NOMO-1 (cell line): Measurements from ENCODE around the gene NTM.

Experiments
- DNase-seq, 2 experiments: peaks; one replicate each; lab custom pipeline; 2025; ENCODE audit not compliant: unreplicated experiment in 2 of 2; lab: John Stamatoyannopoulos, UW

Gene NTM

DNA sequence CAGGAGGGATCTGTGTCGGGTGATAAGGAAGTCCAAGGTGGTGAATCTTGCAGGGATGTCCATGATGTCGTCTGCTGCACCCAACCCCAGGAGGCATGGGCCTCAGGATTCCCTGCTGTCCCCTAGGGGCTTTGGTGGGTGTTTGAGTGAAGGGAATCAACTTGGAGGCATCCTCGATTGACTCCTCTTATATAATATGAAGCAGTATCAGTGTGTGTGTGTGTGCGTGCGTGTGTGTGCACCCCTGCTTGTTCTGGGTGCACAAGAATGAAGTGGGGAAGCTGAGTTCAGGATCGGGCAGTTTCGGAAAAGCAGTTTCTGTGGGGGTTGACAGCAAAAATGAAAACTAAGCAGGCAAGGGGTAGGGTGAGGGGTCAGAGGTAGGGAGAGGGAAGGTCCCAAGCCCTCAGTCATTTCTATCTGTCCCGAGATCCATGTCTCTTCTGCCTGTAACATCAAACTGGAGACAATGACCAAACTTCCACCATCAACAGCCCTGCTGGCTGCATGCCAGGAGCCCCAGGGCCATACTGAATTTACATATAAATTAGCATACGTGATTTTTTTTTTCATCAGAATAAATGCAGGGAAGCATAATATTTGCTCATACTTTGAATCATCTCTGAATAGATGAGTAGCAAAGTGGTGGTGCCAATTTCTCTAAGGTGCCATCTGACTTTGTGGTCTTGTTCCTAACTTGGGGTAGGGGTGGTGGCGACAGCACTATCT lies 2.0 kb downstream of the NTM start:
- no peak for DNase-seq

DNA sequence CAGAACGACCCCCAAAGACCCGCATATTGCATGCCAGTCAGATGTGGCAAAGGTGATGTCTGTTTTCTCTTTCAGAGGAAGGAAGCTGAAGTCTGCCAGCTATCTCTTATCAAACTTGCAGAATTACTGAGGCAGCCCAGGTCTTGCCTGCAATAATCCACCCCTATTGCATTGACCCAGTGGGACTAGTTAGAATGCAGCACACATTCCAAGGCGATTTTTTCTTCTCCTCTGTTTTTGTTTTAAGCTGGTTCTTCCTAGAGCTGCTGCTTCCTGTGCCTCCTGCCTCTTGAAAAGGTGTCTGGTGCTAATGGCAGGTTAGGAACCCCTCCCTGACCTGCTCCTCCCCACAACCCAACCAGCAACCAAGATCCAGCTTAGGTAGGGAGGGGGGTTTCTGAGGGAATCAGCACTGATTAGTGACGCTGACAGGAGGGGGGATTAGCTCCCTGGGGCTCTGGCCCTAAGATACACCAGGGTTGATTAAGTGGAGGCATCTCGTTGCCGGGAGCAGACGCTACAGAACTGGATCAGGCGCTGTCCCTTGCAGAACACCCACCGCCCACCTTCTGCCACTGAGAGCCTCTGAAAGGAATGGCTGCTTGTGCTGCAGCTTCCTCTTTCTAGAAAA lies 2.8 kb downstream of the NTM start:
- DNase-seq: no peak

DNA sequence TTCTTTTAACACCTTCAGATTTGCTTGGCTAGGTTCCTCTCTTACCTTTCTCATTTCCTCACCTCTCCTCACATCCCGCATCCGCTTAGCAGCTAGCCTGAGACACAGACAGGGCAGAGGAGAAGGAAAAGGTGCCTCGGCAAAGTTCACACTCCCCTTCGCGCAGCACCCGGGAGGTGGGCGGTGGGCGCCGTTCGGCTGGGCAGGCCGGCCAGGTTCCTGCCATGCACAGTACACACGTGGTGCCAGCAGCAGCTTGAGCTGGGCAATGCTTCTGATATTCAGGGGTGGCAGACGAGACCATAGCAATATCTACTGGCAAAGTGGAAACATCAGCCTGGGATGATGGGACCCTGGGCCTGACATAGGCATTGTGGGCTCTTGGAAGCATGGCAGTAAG lies 3.3 kb downstream of the NTM start:
- no peak for DNase-seq

DNA sequence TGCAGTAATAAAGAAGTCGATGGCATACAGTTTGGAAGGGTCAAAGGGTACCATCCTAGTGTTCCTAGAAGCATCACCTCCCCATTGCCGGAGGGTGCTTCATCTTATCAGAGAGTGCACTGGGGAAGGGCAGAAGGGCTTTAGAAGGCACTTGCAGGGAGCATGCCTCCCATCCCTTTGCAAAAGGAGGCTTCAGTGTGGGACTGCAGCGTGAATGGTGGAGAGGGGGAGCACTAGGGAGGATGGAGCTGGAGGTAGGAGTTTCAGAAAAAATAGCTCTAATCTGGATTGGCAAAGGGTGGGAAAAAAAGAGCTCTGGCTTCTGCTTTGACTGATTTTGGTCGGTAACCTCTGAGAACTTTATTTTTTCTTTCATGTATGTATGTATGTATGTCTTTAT lies 5.0 kb downstream of the NTM start:
- no peak for DNase-seq

DNA sequence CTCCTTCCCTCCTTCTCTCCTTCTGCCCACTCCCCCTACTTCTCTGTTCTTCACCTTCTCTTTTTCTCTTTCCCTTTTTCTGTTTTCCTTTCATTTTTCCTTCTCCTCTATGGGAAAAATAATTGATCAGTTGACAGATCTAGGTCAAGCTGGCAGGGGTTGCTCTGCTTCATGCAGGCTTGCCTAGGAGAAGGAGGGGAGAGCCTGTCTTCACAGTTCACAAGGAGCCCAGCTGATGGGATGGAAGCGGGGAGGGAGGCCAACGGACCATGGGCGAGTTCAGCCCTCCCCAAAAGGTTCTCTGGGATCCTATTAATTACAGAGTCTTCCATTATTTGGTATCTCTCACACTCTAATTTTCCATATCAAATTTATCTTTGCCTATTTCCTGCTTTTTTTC lies 5.5 kb downstream of the NTM start:
- no peak for DNase-seq

DNA sequence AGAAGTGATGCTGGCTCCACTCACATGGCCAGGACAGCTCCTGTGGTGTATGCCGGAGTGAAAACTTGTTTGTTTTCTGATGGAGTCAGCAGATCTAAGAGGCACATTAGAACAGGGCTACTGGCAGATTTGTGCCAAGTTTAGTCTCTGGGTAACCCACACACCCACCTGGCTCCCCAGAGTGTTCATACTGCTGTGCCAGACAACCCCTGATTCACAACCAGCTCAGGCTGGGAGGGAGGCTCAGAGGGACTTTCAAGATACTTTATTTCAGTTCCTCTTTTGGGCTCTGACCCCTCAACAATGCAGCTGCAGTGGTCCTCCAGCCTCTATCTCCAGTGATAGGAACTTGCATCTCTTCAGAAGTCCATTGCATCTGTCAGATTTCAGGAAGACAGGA lies 8.5 kb downstream of the NTM start:
- peak; percentile 42 to 50 for DNase-seq

DNA sequence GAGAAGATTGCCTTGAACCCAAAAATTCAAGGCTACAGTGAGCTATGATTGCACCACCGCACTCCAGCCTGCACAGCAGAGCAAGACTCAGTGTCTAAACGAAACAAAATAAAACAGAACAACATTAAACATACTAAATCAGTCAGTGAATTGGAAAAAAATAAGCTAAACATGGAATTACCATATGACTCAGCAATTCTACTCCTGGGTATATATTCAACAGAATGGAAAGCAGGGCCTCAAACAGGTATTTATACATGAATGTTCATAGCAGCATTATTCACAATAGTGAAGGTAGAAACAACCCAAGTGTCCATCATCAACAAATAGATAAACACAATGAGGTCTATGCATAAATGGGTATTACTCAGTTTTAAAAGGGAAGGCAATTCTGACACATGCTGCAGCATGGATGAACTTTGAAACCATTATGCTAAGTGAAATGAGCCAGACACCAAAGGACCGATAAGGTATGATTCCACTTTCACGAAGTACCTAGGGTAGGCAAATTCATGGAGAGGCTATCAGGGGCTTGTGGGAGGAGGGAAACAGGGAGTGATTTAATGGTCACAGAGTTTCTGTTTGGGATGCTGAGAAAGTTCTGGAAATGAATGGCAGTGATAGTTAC lies 15.5 kb downstream of the NTM start:
- DNase-seq: no peak

DNA sequence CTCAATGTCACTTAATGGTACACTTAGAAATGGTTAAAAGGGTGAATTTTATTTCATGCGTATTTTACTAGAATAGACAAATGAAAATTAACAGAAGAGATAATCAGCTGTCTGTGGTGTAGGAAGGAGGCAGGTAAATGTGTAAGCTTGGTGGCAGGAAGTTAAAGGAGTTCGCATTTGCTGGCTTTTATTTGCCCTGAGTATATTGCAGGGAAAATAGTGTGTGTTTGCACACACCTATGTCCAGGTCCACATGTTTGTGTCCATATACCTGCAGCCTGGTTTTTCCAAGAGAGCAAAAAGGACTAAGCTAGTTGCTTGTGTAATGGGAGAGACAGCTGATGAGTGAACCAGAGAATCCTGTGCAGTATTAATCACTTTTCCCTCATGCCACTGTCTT lies 16.0 kb downstream of the NTM start:
- DNase-seq: no peak

DNA sequence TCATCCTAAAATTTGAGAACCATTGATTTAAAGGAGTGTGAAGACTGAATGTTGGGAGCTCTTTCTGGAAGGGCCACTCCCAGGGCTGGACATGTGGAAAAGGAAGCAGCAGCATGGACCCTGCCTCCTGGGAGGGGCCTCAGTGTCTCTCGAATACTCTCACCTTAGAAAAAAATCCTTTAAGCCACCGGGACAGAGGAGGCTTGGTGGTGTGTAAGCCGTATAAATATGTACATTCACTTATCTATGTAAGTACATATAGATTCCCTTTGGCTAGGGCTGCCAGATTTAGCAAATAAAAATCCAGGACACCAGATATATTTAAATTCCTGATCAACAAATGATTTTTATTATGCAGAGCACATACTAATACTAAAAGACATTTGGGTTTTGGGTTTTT lies 17.6 kb downstream of the NTM start:
- DNase-seq: no peak

DNA sequence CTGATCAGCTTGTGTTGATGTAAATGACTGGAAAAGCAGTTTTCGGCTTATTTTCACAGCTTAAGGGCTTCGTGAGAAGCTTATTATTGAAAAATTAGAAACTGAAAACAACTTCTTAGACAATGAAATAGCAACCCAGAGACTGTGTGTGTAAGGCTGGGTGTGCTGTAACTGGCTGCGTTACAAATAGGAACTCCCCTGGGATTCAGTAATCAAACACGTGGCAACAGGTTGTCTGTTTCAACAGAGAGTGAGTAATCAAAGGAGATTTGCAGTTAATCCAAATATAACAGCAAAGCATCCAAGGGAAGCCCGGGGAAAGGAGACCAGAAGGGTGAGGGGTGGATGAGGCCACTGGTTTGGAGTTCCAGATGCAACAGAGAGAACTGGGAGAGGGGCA lies 19.2 kb downstream of the NTM start:
- no peak for DNase-seq

DNA sequence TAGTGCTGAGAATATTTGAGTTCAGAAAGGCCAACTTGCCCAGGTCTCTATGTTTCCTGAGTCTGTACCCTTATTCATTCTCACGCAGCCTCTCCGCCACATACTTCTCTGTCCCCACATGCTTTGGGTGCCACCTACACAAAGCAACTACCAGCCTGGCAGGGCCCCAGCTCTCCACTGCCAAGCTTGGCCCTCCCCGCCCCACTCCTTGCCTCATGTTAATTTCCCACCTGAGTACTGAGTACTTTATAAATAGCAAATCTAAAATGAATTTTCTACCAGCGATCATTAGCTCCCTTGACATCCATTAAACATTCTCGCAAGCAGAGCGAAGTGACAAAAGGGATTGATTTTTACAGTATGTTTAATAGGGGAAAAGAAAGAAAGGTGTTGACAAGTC lies 20.8 kb downstream of the NTM start:
- DNase-seq: no peak

DNA sequence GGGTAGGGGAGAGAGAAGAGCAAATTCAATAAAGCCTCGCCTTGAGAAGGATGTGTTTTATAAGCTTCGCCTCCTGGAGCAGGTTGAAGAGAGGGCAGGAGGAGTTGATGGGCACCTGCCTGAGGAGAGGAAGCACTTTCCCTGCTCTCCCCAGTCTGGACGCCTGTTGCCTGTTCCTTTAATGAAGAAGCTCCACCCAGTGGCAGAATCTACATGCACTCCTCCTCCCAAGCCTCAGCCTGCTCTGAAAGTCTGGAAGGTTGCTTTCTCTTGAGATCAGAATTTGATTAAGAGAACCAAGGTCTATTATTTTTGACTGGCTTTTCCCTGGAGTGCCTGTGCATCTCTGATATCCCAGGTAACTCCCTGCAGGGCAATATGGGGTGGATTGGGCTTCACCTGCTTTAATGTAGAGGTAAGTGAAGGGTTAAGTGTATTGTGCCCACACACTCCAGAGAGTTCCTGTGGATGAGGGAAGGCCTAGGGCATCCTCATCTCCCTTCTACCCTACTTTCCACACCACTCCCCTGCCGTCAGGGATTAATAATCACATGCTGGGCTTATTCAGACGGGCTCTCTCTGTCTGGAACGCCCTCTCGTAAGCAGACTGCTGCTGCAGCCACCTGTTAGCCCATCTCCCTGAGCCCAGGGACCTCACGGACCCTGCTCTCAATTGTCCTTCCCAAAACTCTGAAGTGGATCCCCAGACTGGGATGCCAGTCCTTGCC lies 22.3 kb downstream of the NTM start:
- peak in 1 of 2 experiments; percentile 22 for DNase-seq

DNA sequence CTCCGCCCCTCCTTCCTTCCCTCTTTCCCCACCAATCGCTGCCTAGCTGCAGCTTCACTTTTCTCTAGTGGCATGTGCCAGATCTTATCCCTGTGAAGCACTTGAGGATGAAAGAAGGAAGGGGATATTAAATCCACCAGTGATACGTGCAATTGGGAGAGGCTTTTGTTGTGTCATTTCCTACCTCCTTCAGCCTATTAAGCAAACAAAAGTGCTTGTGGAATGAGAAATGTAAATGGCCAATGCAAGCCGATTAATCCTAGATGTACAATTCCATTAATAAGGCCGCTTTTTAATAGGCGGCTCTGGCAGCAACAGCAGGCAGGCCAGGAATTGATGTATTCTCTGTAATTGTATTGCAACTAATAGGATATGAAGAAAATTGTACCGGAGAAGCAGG lies 23.3 kb downstream of the NTM start:
- DNase-seq: no peak

DNA sequence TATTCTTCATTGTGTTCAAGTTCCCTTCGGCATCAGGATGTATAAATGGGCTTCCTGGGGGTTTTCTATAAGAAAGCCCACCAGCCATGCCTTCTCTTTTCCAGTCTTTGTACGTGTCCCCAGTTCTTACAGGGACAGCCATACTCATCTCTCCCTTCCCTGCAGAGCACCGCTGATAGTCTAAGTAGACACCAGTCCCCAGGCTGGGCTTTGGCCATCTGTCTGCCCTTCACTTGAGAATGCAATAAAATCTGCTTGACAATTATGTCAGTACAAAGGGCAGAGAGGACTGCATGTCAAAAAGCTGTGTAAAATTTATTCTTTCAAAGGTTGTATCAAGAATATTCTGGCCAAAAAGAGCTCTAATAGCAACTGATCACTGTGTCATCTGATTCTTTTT lies 27.3 kb downstream of the NTM start:
- DNase-seq: no peak

DNA sequence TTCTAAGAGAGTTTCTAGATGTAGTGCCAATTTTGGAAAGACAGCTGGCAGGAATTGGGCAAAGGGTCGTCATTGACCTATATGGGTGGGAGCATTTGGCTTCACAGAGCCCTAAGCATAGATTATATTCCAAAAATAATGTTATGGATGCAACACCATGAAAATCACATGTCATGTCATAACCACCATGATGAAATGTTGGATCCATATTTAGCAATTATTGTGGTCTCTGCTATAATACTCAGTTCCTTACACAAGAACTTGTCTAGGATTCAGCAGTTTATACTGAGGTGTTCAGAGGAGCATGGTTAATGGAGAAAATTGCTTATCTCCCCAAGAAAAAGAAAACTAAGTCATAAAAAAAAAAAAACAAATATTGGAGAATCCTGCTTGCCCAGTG lies 31.6 kb downstream of the NTM start:
- peak; percentile 32 to 80 for DNase-seq

DNA sequence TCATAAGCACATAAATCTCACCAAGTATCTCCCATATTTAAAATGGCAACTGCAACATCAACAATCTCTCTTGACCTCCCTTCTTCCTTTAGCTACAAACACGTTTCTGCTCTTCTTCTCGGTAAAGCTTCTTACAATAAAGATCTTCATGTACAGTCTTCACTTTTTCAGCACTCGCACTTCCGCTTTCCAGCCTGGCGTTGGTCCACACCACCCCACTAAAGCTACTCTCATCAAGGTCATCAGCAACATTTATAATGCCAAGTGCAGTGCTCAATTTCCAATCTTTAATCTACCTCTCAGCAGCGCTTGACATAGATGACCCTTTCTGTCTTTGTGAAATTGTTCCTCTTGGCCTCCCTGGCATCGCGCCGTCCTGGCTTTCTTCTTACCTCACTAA lies 33.6 kb downstream of the NTM start:
- peak; percentile 51 to 62 for DNase-seq

DNA sequence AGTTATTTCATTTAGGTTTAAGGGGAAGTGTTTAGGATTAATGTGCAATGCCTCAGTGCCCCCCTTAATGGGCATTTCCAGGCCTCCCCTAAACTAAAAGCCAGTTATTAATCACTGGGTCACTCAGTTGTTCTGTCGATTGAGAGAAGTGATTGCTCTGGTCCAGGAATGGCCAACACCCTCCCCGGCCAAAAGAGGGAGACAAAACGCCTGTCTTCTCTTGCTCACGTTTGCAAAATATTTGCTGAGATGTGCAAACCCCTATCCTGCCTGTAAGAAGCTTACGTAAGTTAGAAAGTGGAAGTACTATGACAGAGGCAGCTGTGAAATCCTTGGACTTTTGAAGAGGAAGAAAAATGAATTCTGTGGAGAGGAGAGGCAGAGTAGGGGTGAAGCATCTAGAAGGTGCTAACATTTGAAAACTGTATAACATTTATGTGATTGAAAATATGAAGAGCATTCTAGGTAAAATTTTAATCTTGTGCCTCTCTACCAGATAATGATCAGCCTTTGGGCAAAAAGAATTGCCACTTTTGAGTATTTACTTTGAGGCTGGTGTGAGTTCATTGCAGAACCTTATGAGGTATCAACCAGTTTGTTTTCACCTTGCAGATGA lies 37.7 kb downstream of the NTM start:
- peak; percentile 84 to 93 for DNase-seq

DNA sequence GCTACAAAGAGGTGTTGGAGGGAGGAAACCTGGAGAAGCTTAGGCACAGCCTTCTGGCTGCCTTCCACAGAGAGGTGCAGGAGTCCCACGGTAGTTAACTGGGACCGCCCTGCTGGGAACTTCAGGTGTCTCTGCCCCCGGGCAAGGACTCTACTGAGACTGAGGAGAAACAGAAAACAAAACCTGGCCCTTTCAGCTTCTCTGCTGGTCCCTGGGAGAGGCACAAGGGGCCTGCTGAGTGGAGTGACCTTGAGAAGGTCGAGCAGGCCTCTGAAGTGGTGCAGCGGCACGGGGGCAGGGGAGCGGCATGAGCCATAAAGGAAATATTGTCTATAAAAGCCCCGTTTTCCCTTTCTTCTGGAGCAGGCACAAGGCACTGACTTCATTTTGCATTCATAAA lies 38.9 kb downstream of the NTM start:
- no peak for DNase-seq

DNA sequence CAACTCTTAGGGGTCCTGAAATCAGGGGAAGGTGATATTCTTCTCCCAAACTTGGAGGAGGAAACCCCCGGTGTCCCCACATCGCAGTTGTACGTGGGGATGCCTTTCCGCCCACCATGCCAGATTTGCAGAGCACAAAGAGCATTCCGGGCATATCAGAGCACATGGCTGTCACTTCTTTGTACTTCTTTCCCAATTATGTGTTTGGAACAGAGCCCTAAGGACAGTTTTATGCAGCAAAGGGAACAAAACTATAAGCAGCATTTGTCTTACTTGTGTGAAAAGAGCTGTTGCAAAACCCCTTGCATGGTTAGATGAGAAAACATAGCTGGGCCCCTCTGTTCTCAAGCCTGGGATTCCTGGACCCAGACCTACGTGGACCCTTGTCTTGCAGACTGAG lies 41.2 kb downstream of the NTM start:
- no peak for DNase-seq

DNA sequence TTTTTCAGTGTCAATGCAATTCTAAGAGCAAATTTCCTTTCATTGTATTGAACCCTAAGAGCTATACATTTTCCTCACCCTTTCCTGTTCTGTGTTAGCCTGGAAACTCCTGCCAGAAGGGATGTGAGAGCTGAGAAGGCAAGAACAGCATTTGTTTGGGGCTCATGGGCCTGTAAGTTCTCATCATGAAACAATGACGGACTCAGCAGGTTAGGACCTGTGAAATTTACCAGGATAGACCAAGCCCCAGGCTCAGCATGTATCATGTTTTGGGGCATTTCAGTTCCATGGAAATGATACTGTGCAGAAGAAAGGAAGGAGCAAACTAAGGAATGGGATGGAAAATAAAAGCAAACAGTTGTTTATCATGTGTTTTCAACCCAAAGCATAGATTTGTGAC lies 41.6 kb downstream of the NTM start:
- DNase-seq: no peak

DNA sequence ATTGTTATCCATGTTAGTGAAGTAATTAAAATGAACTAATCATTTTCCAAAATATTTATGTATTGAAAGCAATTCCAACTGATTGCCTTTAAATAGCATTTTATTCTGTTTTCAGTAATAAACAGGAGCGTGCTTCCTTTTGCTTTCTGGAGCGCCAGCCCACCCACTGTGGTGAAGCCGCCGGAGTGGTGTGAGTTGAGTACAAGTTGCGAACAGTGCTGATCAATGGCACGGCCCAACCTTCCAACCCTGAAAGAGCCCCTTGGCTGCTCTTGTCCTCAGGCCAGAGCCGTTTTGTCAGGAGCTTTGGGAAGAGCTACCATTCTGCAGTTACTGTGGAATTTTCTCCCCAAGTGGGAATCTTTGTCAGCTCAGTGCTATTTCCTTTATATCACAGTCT lies 42.8 kb downstream of the NTM start:
- DNase-seq: no peak
